ENCODE data around the gene KLHL35. TPM values are rescaled to one million over a fixed set of nuclear protein-coding genes. Genes with fewer than 3 reads are reported as not detected.

KLHL35 gene
- total RNA-seq, 1 experiment from 2014 or later, result 0.83 TPM

DNA sequence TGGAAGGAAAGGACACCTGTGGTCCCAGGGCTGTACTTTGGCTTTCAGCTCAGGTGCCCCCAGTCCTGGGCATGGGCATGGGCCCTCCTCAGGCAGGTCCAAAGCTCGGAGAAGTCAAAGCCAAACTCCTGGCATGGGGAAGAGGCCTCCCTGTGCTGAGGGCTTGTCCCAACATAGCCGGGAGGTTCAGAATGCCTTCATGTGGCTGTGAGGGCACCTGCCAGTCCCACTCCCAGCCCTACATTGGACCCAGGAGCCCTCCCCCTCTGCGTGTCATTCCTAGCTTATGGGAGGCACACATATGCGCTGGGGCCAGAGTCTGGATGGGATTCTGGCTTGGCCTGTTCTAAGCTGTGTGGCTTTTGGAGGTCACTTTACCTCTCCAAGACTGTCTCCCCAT lies 1.0 kb upstream of the KLHL35 start:
- H3K79me2 ChIP-seq (ENCODE audit: insufficient read depth, low read length), result no peaks in the 10 kb centered on the region
- H3K27ac Mint-ChIP-seq, result no peak overlapping the region
- no peak overlapping the region for H3K23ac ChIP-seq (ENCODE audit: insufficient read length, low read depth, low read length)
- DNase-seq, result no peak
- no peak overlapping the region for H2BK5ac ChIP-seq (ENCODE audit: insufficient read length, low read length)
- H3K18ac ChIP-seq (ENCODE audit: insufficient read length, low read depth, low read length), result no peak overlapping the region
- H3K9ac ChIP-seq (ENCODE audit: extremely low read depth, insufficient read length, low read length), result no peak overlapping the region
- TF ChIP-seq, protein P1, sequence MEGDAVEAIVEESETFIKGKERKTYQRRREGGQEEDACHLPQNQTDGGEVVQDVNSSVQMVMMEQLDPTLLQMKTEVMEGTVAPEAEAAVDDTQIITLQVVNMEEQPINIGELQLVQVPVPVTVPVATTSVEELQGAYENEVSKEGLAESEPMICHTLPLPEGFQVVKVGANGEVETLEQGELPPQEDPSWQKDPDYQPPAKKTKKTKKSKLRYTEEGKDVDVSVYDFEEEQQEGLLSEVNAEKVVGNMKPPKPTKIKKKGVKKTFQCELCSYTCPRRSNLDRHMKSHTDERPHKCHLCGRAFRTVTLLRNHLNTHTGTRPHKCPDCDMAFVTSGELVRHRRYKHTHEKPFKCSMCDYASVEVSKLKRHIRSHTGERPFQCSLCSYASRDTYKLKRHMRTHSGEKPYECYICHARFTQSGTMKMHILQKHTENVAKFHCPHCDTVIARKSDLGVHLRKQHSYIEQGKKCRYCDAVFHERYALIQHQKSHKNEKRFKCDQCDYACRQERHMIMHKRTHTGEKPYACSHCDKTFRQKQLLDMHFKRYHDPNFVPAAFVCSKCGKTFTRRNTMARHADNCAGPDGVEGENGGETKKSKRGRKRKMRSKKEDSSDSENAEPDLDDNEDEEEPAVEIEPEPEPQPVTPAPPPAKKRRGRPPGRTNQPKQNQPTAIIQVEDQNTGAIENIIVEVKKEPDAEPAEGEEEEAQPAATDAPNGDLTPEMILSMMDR (conservative IDR thresholded peaks at IDR 0.05), result no peak
- H3K9me3 Mint-ChIP-seq, result peaks cover 7 to 12% of the 10 kb centered on the region in 2 experiments
- H2BK120ac ChIP-seq (ENCODE audit: low read depth, low read length, poor library complexity, severe bottlenecking), result no peak overlapping the region
- no peak overlapping the region for H3K4me3 Mint-ChIP-seq
- no peak overlapping the region for H4K5ac ChIP-seq (ENCODE audit: insufficient read length, low read depth, low read length)
- H2BK20ac ChIP-seq (ENCODE audit: low read depth, low read length, poor library complexity, severe bottlenecking), result no peak overlapping the region
- no peak overlapping the region for H2BK12ac ChIP-seq (ENCODE audit: insufficient read length, low read depth, low read length)
- H3K56ac ChIP-seq (ENCODE audit: insufficient read length, low read depth, low read length), result no peak overlapping the region
- no peak overlapping the region for H3K4me2 ChIP-seq (ENCODE audit: insufficient read depth, insufficient read length, low read length)
- no peak overlapping the region; the same call in 1 of the 2 replicates for H3K14ac ChIP-seq (ENCODE audit: insufficient read depth, low read length)
- no peak overlapping the region for H2AFZ ChIP-seq (ENCODE audit: low read length)
- H3K79me1 ChIP-seq (ENCODE audit: insufficient read depth, low read depth, low read length, poor library complexity, severe bottlenecking), result no peaks in the 10 kb centered on the region
- H3K27ac ChIP-seq (ENCODE audit: insufficient read length, low read depth, low read length), result no peak overlapping the region
- peaks cover 49% of the 10 kb centered on the region for H3K27me3 Mint-ChIP-seq (ENCODE audit: low read depth)
- peaks cover 6% of the 10 kb centered on the region for H3K23me2 ChIP-seq (ENCODE audit: insufficient read length, low read depth, low read length, poor library complexity, severe bottlenecking)
- peaks cover 28 to 36% of the 10 kb centered on the region in 2 experiments for H3K4me1 Mint-ChIP-seq
- H2BK15ac ChIP-seq (ENCODE audit: low read depth, low read length), result no peak overlapping the region
- H4K8ac ChIP-seq (replicated peaks; ENCODE audit: insufficient read length, low read depth, low read length), result no peak overlapping the region
- peaks cover 6% of the 10 kb centered on the region for H3K9me3 ChIP-seq (ENCODE audit: control insufficient read depth, low read depth, low read length)
- H3T11ph ChIP-seq (ENCODE audit: low read length), result no peak overlapping the region
- H3K4me1 ChIP-seq (ENCODE audit: insufficient read depth, low read length), result peaks cover 3% of the 10 kb centered on the region; the same call in 1 of the 2 replicates
- H2AK5ac ChIP-seq (ENCODE audit: insufficient read length, low read length), result no peak overlapping the region
- H3K27me3 ChIP-seq (ENCODE audit: insufficient read depth, low read length), result peaks cover 36% of the 10 kb centered on the region
- no peak overlapping the region for H4K91ac ChIP-seq (ENCODE audit: insufficient read length, low read depth, low read length)
- no peak overlapping the region for H3K4ac ChIP-seq (ENCODE audit: low read depth, low read length)
- WGBS (ENCODE audit: extremely low coverage, insufficient read length, low lambda C conversion rate), result no CpG with 5 or more reads among the region's 4 CpGs
- H3K36me3 Mint-ChIP-seq (ENCODE audit: insufficient read depth in 1 of 3, low read depth in 3 of 3), result peaks cover 3 to 5% (median 4%) of the 10 kb centered on the region in 3 experiments; a peak in 6 of 7 replicates
- H4K20me1 ChIP-seq (ENCODE audit: control insufficient read depth, insufficient read depth, insufficient read length), result no peaks in the 10 kb centered on the region
